HG02623 (cell line): ENCODE results near the gene SCGB2B2.
"Not testable (repeated sequence)": the region's sequence is repeated elsewhere in the genome, so short reads cannot be mapped to it uniquely, and the experiment has no call there.

ENCODE experiments used
- ATAC-seq: cut with Tn5 transposase; IDR thresholded peaks from one replicate; pipeline ENCODE4 v1.9.1; 2021; ENCODE audit warnings: moderate library complexity; ENCODE audit not compliant: unreplicated experiment

Gene SCGB2B2

DNA sequence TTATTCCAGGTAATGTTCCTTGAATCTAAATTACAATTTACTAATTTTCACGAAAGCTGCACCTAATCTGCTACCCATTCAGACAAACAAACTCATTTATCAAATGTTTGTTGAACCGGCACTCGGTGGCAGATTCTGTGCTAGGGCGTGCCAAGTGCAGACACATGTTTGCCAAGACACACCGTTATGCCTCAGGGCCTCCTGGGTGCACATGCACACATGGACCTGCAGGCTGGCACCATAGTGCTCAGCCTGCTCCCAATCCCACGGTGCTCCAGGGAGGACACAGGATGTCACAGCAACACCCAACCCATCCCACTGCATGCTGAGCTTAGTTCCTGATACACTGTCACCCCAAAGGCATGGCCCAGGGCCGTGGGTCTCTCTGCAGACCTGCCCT lies 7.7 kb downstream of the SCGB2B2 start:
- no peak for ATAC-seq

- not testable (repeated sequence) for ATAC-seq
These were observed 8.3 kb downstream of the SCGB2B2 start for GRCh38 chr19:34668690-34669089.

GRCh38 chr19:34668077-34668689 lies 8.8 kb downstream of the SCGB2B2 start:
- ATAC-seq, result not testable (repeated sequence)

DNA sequence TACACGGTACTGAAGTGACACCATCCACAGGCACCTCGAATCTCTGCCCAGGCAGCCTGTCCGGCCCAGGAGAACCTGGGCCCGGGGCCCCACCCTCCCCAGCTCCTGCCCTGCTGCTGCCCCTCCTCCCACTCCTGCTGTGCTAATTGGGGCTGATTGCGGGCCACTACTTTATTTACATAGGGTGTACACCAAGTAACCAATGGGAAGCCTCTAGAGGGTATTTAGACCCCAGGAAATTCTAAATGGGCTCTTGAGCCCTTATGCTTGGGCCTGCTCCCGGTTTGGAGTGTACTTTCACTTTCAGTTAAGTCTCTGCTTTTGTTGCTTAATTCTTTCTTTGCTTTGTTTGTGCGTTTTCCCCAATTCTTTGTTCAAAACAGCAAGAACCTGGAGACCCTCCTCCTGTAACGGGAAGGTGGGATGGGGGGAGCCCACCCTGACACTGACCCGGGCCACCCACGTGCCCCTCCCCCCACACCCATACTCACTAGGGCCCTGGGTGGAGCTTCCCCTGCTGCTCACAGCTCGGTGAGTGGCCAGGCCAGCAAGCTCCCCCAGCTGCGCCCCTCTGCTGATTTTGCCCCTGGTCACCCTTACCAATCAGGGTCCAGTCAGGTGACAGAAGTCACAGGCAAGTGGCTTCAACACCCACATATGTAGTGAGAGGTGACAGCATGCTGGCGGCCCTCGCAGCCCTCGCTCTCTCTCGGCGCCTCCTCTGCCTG lies 9.4 kb downstream of the SCGB2B2 start:
- ATAC-seq, result no peak

DNA sequence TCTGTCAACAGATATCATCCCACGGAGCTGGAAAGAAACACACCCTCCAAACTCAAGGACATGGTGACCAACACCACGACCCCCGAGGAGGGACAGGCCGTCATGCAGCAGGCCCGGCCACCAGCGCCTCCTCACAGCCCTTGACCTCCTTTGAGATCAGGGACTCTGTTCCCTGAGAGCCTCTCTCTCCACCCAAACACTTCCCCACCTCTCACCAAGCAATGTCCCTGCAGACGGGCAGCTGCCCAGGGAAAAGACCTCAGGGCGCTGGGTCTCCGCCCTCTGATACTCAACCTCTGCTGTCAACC lies 10.0 kb downstream of the SCGB2B2 start:
- ATAC-seq, result no peak

- ATAC-seq, result no peak
These were observed 10.6 kb downstream of the SCGB2B2 start for GRCh38 chr19:34666200-34666957.

DNA sequence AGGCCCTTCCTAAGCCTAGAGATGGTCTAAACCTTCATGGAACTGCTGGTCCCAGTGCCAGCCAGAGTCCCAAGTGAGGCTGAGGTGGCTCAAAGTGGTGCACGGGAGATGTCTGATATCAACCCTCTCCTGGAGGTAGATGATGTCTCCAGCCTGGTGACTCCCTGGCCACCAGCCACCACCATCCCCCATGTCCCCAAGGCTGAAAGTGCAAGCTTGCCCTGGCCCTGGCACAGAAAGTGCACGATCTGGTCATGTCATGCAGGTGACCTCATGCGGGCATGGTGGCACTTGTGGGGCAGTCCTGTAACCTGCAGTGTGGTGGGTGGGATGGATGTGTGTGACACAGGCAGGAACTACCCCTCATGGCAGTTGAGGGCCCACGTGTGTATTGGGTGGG lies 11.7 kb downstream of the SCGB2B2 start:
- ATAC-seq, result not testable (repeated sequence)

- no peak for ATAC-seq
These were observed 12.1 kb downstream of the SCGB2B2 start for GRCh38 chr19:34664870-34665269.

DNA sequence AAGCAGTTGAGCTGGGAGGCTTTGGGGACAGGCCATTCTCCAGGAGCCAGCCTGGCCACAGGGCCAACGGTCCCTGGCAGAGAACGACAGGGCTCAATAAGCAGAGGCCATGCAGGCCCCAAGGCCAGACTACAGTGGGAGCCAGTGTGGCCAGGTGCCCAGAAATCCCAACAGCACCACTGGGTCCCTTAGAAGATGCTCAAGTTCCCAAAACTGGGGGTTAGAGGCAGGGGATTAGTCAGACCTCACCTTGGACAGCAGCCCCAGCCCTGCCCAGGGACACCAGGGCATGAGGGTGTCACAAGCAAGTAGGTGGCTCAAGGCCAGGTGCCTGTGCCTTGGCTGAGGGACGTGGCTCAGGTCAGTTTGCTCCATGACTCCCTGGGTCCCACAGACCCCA lies 12.8 kb downstream of the SCGB2B2 start:
- no peak for ATAC-seq

DNA sequence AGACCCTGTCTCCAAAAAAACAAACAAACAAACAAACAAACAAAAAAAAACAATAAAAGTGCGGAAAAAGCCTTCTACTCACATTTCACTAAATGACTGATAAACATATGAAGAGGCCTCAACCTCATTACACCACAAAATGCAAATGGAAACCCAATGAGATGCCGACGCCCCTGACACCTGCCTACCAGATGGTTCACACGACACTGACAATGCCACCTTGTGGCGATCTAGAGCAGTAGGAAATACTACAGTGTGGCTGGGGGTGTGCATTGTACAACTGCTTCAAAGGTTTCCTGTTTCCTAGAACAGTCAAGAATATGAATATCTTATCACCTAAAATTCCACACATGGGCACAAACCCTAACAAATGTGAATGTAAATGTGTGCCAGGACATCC lies 14.0 kb downstream of the SCGB2B2 start:
- no peak for ATAC-seq

DNA sequence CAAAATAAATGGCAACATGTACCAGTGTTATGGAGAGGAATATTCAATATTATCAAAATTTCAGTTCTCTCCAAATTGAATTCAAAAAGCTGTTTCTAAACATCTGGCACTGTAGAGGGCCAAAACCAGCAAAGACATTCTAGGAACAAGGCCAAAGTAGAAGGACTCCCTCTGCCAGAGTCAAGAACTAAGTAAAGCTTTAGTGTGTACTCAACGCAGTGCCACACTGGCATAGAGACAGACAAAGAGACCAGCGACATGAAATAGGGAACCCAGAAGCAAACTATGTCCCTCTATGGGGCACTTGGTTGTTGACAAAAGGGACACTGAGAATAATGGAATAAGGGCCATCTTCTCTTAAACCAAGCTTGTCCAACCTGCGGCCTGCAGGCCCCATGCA lies 15.6 kb downstream of the SCGB2B2 start:
- no peak for ATAC-seq

DNA sequence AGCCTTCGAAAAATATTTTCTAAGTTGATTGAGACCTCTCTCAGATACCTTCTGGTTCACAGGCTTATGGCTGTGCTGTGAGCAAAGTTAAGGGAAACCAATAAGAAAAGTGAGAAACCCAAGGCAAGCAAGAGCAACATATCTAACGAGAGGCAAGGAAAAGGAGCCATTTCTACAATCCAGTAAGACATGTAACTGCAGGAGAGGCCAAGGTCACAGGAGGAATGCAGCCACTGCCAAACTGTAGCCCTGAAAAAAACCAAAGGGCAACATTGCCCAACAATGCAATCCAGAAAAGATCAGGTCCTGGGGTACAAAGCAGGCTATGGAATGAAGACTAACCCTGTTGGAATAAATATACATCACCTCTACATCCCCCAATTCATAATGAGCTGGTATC lies 21.3 kb downstream of the SCGB2B2 start:
- no peak for ATAC-seq

- ATAC-seq, result no peak
These were observed 22.2 kb downstream of the SCGB2B2 start for GRCh38 chr19:34654796-34655195.

- ATAC-seq, result no peak
These were observed 25.2 kb downstream of the SCGB2B2 start for GRCh38 chr19:34651747-34652146.

DNA sequence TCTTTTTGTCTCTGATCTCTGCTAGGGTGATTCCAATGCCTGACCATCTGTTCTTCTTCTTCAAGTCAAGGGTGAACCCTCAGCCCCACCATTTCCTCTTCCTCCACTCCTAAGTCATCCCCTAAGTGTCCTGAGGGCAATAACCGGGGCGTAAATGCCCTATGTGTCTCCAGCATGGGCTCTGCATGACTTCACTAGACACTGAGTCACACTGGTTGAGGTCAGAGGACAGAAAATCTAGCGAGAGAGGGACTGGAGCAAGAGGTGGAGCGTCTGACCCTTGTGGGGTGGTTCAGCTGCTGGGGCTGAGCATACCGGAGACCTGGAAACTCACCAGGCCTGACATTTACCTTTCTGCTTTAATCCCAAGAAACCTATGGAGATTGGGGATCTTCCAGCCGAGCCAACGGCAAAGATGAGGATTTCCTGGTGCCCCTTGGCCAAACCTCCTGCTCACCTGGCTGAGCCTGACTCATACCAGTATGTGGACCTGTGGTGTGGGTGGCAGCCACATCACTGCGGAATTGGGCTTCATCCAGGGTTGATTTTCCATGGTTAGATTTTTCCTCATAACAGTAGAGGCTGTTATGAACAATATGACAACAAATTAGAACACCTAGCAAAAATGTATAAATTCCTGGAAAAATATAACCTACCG lies 26.9 kb downstream of the SCGB2B2 start:
- no peak for ATAC-seq

GRCh38 chr19:34645551-34645950 lies 31.4 kb downstream of the SCGB2B2 start:
- no peak for ATAC-seq

DNA sequence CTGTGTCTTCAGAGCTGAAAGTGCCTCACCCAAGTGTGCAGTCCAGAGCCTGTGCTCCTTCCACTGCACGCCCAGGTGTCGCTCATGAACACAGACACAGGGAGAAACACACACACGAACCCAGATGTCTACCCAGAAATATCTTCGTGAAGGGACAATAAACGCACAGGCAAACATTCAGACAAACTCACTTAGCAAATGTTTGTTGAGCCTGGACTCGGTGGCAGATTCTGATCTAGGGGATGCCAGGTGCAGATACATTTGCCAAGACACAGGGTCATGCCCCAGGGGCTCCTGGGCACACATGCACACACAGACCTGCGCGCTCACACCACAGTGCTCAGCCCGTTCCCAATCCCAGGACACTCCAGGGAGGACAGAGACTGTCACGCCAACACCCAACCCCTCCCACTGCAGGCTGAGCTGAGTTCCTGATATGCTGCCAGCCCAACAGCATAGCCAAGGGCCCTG lies 31.9 kb downstream of the SCGB2B2 start:
- no peak for ATAC-seq

GRCh38 chr19:34642241-34642640 lies 34.7 kb downstream of the SCGB2B2 start:
- no peak for ATAC-seq

DNA sequence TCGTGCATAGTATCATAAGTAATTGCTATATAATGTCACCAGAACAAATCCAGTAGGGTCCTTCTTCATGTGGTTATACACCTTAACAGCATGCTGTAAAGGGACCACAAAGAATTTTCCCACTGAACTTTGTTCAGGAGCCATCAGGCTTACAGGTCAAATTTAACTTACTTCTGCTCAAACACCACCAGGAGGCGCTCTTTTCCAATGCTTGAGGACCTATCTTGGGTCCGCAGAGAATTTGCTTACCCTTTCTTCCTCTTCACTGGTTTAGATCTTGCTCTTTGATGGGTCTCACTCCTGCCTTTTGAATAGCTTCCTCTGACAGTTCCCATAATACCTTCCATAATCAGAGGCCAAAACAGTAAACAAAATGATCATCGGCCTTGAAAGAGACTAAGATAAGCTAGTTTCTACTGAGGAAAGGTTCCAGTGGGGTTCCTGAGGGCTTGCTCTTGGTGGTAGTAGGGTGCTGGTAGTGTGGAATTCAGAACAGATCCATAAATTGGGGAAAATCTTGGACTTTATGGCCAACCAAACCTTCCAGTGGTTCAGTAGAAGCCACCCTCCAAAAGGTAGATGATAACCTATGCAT lies 37.4 kb downstream of the SCGB2B2 start:
- ATAC-seq, result no peak

- no peak for ATAC-seq
These were observed 43.2 kb downstream of the SCGB2B2 start for GRCh38 chr19:34633802-34634201.
